HS-27A (cell line): ENCODE results near the gene LYRM1.
"Not testable (repeated sequence)": the region's sequence is repeated elsewhere in the genome, so short reads cannot be mapped to it uniquely, and the experiment has no call there.

ENCODE experiments used
- DNase-seq: peaks from one replicate; pipeline ENCODE4 v3.0.0-alpha.2; 2012; ENCODE audit warnings: low read depth, missing footprints

The LYRM1 gene

DNA sequence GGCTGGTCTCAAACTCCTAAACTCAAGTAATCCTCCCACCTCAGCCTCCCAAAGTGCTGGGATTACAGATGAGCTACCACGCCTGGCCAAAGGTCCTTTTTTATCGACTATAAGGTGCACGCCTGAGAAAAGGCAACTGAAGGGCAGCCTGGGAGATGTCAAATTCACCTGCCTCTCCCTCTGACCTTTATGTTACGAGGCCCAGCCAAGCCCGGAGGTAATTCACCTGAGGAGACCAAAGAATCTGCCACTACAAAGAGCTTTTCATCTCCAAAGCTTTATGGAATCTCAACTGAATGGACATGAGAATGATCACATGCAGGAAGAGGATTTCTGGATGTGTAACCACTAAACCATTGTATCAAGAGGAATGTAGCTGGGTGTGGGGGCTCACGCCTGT lies 37.2 kb downstream of the LYRM1 start:
- no peak for DNase-seq

DNA sequence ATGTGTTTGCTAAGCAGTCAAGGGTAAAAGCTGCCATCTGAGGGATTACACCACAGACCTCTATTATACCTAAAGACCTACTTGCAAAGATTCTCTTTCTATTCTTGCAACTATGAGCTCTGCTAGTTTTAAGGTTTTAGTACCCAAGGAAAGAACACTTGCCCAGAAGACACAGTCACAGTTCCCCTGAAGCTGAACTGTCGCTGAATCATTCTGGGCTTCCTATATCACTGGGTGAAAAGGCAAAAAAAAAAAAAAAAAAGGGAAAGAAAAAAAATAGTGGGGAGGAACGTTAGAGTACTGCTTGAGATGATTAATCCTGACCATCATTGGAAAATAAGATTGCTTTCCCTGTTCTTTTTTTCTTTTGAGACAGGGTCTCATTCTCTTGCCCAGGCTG lies 37.9 kb downstream of the LYRM1 start:
- DNase-seq, result no peak

DNA sequence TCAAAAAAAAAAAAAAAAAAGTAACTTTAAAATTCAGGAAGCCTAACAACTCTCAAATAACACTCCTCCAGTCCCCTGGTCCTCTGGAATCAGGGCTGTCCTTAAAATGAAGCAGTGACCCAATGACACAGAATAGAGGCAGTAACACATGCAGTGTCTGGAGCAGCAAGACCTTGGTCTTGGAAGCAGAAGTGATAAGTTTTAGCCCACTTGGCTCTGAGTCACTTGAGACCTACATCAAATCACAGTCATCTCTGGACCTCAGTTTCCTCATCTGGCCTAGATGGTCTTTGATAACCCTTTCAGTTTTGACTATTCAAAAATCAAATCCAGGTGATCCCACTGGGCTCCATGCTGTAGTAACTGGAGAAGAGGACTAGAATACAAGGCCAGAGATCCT lies 39.0 kb downstream of the LYRM1 start:
- DNase-seq, result no peak

DNA sequence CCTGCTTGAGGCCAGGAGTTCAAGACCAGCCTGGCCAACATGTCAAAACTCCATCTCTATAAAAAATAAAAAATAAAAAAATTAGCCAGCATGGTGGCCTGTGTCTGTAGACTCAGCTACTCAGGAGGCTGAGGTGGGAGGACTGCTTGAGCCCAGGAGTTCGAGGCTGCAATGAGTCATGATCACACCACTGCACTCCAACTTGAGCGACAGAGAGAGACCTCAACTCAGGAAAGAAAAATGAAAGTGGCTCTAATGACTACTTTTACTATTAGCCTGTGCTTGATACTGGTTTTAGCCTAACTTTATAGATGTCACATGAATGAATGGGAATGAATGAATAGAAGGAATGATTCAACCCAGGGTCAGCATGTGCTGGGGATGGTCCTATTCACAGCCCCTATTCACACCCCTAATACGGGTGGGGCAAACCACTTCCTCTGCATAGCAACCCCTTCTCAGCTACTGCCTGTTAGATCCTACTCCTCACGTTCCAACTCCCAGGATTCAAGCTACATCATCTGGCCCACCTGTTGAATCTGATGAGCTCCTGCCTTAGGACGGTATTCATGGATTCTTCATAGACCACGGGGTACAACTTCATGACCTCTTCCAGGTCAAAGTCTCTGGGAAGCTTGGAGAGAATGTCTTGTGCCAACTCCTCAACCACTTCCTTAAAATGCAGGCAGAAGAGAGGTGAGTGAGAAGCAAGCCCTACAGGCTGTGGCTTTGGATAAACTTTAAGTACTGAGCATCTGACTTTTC lies 40.5 kb downstream of the LYRM1 start:
- no peak for DNase-seq

DNA sequence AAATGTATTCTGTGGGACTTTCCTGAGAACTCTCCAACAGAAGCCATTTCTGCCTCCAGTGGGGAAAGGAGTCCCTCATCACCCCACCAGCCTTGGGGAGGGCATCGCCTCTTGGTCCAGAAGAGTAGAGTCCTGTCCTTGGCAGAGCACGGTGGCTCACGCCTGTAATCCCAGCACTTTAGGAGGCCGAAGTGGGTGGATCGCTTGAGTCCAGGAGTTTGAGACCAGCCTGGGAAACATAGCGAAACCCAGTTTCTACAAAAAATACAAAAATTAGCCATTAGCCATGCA lies 41.0 kb downstream of the LYRM1 start:
- no peak for DNase-seq

DNA sequence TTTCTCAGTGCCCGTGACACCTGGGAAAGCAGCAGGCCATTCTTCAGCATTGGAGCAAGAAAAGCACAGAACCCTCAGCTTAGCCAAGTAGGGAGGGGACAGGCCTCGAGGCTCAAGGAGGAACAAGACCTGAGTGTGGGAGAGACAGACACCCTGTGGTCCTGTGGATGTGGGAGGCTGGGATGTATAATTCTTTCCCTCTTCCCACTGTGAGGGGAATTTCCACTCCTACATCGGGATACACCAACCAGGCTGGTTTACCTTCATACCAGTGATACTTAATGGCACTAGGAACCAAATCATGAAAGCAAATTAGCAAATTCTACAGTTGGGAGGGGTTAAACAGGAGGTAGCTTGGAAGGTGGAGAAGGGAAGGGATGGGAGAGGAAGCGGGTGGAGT lies 41.7 kb downstream of the LYRM1 start:
- DNase-seq, result no peak

DNA sequence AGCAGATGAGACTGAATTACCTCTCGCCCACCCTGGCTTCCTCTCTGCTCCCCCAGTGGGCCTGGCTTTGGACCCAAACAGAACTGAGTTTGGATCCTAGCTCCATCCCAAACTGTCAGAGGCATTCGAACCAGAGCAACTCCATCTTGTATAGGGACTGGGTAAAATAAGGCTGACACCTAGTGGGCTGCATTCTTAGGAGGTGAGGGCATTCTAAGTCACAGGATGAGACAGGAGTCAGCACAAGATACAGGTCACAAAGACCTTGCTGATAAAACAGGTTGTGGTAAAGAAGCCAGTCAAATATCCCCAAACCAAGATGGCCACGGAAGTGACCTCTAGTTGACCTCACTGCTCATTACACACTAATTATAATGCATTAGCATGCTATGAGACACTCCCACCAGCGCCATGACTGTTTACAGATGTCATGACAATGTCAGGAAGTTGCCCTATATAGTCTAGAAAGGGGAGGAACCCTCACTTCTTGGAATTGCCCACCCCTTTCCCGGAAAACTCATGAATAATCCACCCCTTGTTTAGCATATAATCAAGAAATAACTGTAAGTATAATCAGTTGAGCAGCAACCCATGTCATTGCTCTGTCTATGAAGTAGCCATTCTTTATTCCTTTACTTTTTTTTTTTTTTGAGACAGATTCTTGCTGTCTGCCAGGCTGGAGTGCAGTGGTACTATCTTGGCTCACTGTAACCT lies 44.4 kb downstream of the LYRM1 start:
- no peak for DNase-seq

DNA sequence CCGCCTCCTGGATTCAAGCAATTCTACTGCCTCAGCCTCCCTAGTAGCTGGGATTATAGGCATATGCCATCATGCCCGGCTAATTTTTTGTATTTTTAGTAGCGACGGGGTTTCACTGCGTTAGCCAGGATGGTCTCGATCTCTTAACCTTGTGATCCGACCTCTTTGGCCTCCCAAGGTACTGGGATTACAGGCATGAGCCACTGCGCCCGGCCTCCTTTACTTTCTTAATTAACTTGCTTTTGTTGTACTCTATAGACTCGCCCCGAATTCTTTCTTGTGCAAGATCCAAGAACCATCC lies 45.0 kb downstream of the LYRM1 start:
- DNase-seq, result not testable (repeated sequence)

DNA sequence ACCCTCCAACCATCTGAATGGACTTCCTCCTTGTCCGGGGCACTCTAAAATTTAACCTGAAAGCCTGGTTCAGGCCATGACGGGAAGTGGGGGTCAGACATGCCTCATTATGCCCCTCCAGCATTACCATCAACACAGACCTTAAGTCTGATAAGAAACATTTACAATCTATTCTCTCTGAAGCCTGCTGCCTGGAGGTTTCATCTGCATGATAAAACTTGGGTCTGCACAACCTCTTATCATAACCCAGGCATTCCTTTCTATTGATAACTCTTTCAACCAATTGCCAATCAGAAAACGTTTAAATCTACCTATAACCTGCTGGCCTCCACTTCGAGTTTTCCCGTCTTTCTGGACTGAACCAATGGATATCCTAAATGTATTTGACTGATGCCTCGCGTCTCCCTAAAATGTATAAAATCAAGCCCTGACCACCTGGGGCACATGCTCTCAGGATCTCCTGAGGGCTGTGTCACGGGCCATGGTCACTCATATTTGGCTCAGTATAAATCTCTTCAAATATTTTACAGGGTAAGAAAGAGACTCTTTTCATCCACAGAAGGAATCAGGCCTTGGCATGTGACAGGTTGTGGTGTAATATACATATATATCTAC lies 45.6 kb downstream of the LYRM1 start:
- no peak for DNase-seq

DNA sequence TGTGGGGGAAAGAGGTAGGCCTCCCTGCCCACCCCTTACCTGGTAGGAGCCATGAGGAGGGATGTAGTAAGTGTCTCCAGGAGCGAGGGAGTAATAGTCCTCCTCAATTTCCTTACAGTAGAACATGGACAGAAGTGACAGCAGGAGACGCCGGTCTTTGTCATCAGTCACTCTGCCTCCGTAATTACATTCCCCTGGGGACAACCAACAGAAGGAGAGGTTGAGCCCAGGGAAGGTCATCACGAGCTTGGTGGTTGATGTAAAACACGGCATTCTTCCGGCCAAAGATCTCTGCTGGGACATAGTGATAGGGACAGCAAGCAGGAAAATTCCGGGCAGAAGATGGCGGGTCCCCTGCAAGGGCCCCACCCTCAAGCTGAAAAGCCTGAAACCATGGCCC lies 47.9 kb downstream of the LYRM1 start:
- no peak for DNase-seq

DNA sequence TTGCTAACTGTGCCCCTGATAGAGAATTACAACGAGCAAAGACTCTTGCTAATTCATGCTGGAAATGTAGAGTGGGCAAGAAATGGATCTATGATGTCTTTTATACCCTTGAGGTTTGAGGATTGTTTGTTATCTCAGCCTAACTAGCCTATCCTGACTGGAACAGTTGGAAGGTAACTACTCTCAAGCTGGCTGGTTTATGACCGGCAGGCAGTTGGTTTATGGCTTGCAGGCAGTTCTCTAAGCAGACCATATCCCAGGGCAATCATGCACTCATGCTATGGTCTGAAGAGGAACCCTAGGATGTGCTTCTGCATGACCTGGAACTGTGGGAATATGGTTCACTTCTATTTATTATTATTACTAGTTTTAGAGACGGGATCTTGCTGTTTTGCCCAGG lies 49.1 kb downstream of the LYRM1 start:
- DNase-seq, result no peak

DNA sequence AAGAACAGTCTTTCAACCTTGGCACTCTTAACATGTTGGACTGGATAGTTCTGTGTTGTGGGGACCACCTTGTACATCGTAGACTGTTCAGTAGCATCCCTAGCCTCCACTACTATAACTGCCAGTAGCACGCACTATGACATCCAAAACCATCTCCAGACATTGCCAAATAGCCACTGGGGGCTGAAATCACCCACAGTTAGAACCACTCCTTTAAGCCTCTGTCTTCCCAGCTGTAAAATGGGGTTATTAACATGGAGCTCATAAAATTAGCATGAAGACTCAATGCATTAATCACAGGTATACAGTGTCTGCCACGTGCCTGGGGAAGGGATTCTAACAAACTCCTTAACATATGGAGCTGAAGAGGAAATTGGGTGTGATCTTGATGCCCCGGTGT lies 49.7 kb downstream of the LYRM1 start:
- no peak for DNase-seq

DNA sequence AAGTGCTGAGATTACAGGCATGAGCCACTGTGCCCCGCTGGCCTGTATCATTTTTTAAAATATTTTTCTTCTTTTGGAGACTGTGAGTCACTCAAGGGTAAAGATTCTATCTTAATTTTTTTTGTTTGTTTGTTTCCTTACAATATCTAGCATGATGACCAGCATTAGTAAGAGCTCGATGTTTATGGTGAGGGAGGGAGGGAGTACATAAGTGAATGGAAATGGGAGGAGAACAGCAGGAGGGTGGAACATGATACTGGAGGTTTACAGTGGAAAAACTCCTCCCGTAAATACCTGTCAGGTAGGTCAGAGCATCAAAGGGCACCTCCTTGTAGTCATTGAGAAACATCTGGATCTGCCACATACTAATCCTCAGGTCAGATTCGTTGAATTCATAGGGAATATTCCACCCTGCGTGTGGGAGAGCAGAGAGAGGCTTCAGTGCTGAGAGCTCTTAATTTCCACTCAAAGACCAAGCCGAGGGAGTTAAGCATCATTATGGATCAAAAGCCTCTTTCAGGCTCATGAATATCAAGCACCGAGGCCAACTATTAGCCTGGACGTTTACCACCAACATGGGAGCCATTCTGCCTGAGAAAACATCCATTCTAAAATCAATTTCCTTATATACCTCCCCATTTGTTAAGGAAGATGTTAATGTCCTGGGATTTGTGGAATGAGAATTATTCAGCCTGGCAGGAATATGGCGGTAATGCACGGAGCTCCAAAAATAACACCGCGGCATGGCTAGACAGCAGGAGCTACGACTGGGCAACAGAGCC lies 51.8 kb downstream of the LYRM1 start:
- no peak for DNase-seq

DNA sequence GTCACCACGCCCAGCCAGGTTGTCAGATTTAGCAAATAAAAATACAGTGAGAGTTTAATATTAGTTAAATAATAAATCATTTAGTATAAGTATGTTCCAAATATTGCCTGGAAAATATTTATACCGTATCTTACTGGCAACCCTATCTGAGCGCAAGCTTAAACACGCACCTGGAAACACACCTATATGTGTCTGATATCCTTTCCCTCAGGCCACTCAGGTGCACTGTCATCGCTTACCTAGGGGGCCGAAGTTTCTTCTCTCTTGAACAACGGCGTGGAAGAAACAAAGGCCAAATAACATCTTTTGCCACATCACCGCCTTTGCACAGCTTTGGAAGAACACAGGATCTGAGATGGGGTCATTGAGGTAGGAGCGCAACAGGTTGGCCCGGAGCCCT lies 54.0 kb downstream of the LYRM1 start:
- DNase-seq, result no peak

DNA sequence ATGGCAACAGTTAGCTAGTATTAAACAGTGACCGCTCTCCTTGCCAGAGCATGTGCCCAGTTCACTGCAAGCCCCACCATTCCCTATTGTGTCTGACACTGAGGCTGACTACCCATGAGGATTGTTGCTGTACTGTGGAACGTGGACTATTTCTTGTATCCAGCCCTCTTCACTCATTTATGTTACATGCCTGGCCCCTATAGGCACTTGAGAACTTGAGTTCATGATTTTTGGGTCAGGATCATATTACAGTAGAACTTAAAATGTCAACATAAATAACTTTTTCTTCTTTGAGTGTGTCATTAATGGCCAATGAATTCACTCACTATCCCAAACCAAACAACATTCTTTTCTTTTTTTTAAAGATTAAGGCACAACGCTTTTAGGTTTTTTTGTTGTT lies 55.7 kb downstream of the LYRM1 start:
- no peak for DNase-seq

DNA sequence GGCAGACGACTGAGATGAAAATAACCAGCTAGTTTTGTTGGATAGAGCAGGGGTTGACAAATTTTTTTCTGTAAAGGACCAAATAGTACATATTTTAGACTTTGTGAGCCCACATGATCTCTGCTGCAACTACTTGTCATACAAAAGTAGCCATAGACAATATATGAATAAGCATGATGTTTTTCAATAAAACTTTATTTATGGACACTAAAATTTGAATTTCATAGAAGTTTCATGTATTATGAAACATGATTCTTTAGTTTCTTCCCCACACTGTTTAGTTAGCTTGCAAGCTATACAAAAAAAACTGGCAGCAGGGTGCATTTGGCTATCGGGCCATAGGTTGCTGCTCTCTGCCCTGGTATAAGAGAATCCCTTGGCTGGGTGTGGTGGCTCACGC lies 56.6 kb downstream of the LYRM1 start:
- no peak for DNase-seq

DNA sequence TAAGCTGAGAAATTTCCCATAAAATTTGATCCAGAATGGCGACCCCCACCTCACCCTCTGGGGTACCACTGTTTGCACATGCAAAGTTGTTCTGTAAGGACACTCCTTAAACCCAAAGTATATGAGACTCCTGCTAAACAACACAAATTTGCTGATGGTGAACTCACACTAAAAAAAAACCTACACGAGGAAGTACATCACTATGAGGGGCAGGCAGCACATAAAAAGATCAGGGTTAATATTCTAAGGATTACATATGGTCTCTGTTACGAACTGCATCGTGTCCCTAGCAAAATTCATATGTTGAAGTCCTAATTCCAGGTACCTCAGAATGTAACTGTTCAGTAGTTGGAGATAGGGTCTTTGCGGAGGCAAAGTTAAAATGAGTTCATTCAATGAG lies 60.3 kb downstream of the LYRM1 start:
- DNase-seq, result no peak

DNA sequence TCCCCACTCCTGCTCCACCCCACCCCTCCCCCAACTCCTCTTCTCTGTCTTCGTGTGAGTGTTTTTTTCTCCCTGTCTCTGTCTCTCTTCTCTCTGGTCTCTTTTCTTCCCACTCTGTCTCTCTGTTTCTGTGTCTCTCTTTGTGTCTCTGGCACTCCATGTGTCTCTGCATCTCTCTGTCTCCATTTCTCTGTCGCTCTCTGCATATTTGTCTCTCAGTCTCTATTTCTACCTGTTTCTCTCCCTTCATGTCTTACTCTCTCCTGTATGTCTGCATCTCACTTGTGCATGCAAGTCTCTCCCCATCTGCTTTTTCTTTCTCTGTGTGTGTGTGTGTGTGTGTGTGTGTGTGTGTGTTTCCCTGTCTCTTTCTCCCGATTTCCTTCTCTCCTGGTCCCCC lies 68.2 kb downstream of the LYRM1 start:
- DNase-seq, result no peak

DNA sequence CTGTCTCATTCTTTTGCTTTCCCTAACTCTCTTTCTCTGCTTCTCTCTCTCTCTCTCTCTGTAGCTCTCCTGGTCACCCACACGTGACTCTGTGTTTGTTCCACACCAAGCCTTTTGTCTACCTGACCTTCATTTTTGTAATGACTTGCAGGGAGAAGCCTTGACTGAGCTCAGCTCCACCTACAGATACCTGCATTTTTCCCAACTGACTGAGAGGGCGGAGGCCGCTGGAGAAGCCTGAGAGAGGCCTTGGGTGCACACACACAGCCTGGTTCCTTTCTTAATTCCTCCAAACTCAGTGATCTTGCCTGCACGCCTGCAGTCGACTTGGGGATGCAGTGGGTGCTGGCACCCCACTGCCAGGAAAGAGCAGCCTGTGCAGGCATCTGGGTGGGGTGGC lies 68.8 kb downstream of the LYRM1 start:
- DNase-seq, result no peak

DNA sequence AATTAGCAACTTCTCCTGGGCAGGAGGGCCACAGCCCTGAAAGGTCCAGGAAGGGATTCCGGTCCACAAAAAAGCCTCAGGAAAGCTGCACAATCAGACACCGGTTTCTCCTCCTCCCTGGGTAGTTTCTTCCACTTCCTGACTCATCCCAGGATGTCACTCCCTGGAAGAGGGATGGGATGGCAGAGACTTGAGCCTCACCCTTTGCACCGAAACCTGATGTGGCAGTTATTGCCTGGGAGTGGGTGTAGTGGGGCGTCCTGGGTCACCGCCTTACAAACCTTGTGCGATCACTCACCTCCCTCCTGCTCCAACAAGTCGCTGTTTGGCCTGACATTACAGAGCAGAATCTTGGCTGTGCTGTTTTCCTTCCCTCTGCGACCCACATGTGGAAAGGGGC lies 70.8 kb downstream of the LYRM1 start:
- no peak for DNase-seq

DNA sequence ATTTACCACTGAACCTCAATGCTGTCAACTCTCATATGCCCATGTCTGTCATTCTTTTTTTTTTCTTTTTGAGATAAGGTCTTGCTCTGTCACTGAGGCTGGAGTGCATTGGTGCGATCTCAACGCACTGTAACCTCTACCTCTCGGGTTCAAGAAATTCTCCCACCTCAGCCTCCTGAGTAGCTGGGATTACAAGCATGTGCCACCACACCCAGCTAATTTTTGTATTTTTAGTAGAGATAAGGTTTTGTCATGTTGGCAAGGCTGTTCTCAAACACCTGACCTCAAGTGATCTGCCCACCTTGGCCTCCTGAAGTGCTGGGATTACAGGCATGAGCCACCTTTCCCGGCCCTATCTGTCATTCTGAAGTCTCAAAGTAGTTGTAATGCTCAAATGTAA lies 72.6 kb downstream of the LYRM1 start:
- not testable (repeated sequence) for DNase-seq
